Caki2 (cell line): Measurements from ENCODE around the gene PFN3. TPM values are rescaled to one million over a fixed set of nuclear protein-coding genes. Genes with fewer than 3 reads are reported as not detected.
"Not testable (repeated sequence)": the region's sequence is repeated elsewhere in the genome, so short reads cannot be mapped to it uniquely, and the experiment has no call there.

Experiments
- DNase-seq: peaks from one replicate; pipeline ENCODE4 v3.0.0-alpha.2; 2015; ENCODE audit warnings: low read depth
- in situ Hi-C: cut with HindIII; loops from 2 replicates; pipeline ENCODE4 v1.10.0; 2016; ENCODE audit warnings: low sequenced_read_pairs, low pct_unique_long_range_greater_than_20kb, mixed read lengths
- total RNA-seq: library from RNA; depleted of rRNA; stranded (reverse); fragments of >200 nt; shearing (Covaris generic); gene quantifications from 2 replicates; pipeline ENCODE4 v1.2.3, GENCODE V29; 2014; ENCODE audit warnings: low replicate concordance

The PFN3 gene
- total RNA-seq, 1 experiment from 2014 or later = not detected

- DNase-seq = no peak
- in situ Hi-C loops = no loop called here
These were observed 31.4 kb downstream of the PFN3 start for GRCh38 chr5:177368869-177369644.

DNA sequence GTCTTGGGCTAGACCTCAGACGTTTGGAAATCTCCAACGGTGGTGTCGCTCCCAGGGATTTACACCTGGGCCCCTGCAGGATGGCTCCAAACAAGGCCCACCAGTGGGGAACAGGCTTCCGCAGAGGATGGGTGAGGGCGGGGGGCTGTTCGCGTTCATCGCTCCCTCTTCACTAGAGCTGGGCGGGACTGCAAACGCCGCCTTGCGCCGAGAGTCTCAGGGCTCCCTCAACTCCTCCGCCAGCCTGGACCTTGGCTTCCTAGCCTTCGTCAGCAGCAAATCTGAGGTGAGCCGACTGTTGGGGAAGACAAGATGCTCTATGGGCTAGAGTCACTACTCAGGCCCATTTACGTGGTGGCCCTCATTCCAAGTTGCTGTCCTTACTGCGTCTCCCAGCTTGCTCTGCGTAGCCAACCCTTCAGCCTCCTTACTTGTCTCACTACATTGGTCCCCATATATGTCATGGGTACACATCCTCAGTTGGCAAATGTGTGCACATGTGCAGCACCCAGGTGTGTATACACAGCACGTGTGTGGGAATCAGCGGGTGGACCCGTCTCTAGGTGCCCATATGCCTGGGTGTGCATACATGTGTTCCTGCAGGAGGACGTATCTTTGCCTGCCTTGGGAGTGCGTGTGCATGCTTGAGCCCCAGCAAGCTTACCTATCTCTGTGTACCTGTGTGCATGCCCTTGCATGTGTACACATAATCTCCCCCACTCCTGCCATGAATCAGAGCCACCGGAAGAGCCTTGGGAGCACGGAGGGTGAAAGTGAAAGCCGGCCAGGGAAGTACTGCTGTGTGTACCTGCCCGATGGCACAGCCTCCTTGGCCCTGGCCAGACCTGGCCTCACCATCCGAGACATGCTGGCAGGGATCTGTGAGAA lies 32.2 kb downstream of the PFN3 start:
- in situ Hi-C loops = no loop called here
- no peak for DNase-seq

DNA sequence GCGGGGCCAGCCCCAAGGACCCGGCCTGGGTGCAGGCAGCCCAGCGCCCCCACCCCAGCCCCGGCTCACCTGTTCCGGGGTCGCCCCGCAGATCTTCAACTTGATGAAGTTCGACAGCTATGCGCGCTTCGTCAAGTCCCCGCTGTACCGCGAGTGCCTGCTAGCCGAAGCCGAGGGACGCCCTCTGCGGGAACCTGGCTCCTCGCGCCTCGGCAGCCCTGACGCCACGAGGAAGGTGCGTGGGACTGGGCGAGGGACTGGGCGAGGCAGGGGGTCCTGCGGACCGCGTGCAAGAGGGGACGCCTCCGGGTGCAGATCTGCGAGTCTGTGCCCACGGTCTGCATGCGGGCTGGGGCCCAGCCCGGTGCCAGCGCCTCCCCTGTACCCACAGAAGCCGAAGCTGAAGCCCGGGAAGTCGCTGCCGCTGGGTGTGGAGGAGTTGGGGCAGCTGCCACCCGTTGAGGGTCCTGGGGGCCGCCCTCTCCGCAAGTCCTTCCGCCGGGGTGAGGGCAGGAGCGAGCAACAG lies 33.1 kb downstream of the PFN3 start:
- DNase-seq = no peak
- in situ Hi-C loops = no loop called here

- peak; percentile 74 for DNase-seq
- in situ Hi-C loops = no loop called here
These were observed 33.7 kb downstream of the PFN3 start for GRCh38 chr5:177366528-177367322.

DNA sequence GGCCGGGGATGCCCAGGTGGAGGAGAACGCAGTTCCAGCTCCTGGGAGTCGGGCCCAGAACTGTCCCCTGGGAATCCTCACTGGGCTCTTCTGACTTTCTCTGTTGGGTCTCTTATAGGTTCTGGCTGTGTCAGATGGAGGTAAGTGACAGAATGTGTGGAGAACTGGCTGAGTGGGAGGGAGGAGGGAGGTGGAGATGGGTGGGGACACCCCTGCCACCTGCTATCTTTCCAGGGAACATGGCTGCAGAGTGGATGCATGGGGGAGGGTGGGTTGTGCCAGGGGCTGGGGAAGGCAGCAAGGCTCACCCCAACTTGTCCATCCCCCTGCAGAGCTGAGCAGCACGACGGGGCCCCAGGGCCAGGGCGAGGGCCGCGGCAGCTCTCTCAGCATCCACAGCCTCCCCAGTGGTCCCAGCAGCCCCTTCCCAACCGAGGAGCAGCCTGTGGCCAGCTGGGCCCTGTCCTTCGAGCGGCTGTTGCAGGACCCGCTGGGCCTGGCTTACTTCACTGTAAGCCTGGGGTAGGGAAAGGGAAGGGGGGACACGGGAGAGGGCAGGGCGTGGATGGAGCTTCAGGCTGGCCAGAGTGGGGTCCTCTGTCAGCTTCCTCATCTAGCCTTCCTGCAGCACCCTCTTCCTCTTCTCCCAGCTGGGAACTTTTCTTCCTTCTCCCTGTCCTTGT lies 34.5 kb downstream of the PFN3 start:
- in situ Hi-C loops = no loop called here
- no peak for DNase-seq

DNA sequence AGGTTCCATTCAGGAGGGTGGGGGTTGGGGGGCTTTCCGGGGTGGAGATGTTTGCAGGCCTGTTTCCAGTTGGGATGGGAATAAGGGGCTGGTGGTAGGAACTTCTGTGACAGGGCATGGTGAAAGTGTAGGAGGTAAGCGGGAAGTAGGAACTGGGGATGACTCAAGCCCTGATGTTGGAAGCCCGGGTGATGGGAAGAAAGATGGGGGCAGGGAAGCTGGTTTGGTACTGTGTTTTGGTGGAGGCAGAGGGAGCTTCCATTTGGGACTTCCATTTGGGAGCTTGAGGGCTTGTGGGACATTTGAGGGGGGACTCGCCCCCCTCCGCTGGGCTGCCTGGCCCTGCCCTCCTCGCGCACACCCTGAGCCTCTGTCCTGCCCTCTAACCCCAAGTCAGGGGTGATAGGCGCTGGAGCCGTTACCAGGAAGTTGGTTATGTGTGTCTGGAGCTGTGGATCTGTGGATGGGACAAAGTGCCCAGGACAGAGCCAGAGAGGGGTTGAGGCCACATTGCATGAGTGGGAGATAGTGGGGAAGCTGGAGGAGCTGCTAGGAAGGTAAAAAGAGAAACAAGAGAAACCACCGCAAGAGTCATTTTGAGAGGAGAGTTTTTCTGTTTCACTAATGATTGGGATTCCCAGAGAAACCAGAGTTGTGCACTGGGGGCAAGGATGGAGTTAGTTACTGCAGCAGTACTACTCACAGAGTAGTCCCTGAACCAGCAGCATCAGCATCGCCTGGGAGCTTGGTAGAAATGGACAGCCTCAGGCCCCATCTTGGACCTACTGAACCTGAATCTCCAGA lies 36.1 kb downstream of the PFN3 start:
- no peak for DNase-seq
- in situ Hi-C loops = no loop called here

DNA sequence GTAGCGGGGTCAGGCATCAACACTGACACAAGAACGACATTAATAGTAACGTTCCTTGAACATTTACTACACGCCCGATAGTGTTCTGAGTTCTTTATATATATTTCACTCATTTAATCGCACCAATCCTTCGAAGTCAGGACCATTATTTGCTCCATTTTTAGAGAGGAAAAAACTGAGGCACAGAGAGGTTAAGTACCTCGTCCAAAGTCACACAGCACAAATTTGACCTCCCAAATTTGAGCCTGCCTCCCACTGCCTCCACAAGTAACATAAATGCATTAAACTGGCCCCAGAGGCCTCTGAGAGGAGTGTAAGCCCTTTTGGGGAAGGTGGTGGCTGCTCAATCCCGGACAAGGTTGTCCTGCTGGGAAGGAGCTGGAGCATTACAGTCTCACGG lies 36.9 kb downstream of the PFN3 start:
- in situ Hi-C loops = no loop called here
- no peak for DNase-seq

GRCh38 chr5:177362610-177363507 lies 37.6 kb downstream of the PFN3 start:
- DNase-seq = peak; percentile 63
- in situ Hi-C loops = no loop called here

- no peak for DNase-seq
- in situ Hi-C loops = no loop called here
These were observed 38.2 kb downstream of the PFN3 start for GRCh38 chr5:177362292-177362609.

DNA sequence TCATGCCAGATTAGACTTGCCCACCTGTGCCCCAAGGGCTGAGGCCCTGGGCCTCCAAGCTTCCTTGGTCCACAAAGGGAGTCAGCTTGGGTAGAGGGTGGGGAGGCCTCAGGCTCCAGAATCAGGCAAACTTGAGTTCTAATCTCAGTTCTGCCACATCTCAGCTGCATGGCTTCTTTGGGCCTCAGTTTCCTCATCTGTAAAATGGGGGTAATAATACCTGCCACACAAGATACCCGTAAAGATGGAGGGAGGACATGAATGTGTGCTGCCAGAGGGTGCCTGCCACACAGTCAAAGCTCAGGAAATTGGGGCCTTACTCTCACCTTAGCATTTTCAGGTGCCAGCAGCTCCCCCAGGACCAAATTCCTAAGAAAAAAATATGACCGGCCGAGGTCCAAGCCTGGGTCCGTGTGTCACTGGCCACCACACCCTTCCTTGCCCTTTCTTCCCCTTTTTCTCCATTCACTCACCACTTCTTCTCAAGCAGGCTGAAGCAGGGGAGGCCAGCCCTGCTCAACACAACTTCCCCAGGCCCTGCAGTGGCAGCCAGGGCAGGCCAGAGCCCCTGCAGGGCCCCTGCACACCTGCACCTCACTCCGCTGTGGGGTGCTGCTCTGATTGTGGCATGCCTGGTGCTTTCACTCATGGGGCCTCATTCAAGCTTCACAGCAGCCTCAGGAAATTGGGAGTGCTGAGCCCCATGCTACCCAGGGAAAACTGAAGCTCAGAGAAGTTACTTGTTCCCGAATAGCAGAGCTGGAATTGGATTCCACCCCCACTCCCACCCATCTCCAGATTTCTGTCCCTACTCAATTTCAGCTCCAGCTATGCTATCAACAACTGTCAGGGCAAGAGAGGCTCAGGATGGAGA lies 38.8 kb downstream of the PFN3 start:
- in situ Hi-C loops = no loop called here
- DNase-seq = no peak

GRCh38 chr5:177360740-177361139 lies 39.7 kb downstream of the PFN3 start:
- in situ Hi-C loops, DNase-seq: not testable (repeated sequence)

GRCh38 chr5:177359860-177360259 lies 40.6 kb downstream of the PFN3 start:
- no peak for DNase-seq
- in situ Hi-C loops = no loop called here

DNA sequence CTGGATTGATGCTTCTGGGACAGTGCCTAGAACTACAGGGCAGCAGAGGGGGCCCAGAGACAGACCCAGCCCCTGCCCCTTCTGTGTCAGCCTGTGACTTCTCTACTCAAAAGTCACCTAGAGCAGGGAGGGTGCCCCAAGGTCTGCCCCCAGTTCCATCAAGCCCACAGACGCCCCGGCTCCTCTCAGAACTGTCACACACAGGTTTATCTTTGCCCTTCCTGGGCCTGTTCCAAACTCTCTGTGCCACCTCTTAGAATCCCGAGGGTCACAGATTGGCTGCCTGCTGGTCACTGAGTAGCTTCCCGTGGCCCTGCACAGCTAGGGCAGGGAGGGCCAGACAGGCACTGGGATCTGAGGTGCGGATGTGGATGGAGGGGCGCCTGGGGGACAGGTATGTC lies 41.0 kb downstream of the PFN3 start:
- no peak for DNase-seq
- in situ Hi-C loops = no loop called here

DNA sequence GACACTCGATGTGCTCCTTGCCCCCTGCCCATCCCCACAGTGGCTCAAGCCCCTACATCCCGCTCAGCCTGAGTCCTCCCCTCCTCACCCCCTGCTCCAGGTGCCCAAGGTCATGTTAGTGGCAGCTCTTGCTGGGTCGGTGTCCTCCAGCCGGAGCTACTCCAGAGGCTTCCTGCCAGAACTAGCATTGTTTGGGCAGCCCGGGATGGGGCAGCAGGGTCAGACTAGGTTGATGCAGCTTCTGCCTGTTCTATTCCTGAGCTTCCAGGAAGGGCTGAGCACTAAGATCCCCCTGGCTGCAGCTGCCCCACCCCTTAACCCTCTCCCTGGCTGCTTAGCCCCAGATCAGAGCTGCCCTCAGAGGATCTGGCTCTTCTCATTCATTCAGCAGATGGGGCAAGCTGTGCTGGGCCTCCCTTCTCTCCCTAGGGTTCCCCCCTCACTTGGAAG lies 42.1 kb downstream of the PFN3 start:
- in situ Hi-C loops = no loop called here
- DNase-seq = no peak

- no peak for DNase-seq
- in situ Hi-C loops = no loop called here
These were observed 42.8 kb downstream of the PFN3 start, which contains the start of gene RGS14 for GRCh38 chr5:177357459-177358351. Gene RGS14, plus strand, starts transcription at chr5:177357924. Its CDS starts 101 bp downstream, at chr5:177358025.
